ENCODE data around the gene CADM1. TPM values are rescaled to one million over a fixed set of nuclear protein-coding genes. Genes with fewer than 3 reads are reported as not detected.

Gene CADM1
- total and polyA plus RNA-seq, 2 donors (not counting 3 experiments of a cell fraction or from before 2014, with no cell fraction given) = 0.52 to 2.6 TPM

- no peak for FAIRE-seq
- ChIA-PET CTCF (no interaction called here), POLR2A (no interaction called here)
- DNase-seq (ENCODE audit: low read depth, low spot score) = no peak
- no peaks in the 10 kb centered on the region for H3K9me1 ChIP-seq (replicated peaks; ENCODE audit: control insufficient read depth, extremely low read depth, insufficient read depth, low read length)
- intact Hi-C loops (cut with micrococcal nuclease) (no loop called here), dilution Hi-C loops (cut with MboI; ENCODE audit: extremely low pct_ligation_motif_present, low sequenced_read_pairs) (no loop called here)
- H2AFZ ChIP-seq (ENCODE audit: low read depth, low read length) = no peak overlapping the region
- H3K9me3 ChIP-seq (replicated peaks; ENCODE audit: control insufficient read depth, insufficient read depth, low read length) = no peaks in the 10 kb centered on the region
- TF ChIP-seq CTCF (IDR thresholded peaks at IDR 0.05; ENCODE audit: extremely low read depth in 1 of 2, insufficient read depth in 1 of 2, low read depth in 1 of 2, low read length in 2 of 2) (no peak), MAX (IDR thresholded peaks at IDR 0.05; ENCODE audit: insufficient read depth, insufficient read length) (no peak), POLR2A (IDR thresholded peaks at IDR 0.05; ENCODE audit: low read depth, low read length) (no peak), EZH2 (IDR thresholded peaks at IDR 0.05; ENCODE audit: borderline replicate concordance, low read depth, low read length, severe bottlenecking) (no peak), JUN (IDR thresholded peaks at IDR 0.05; ENCODE audit: borderline replicate concordance, insufficient read depth, insufficient read length, low read depth) (no peak), GATA2 (IDR thresholded peaks at IDR 0.05; ENCODE audit: insufficient read depth, insufficient read length, low read depth, low read length) (no peak), MYC (IDR thresholded peaks at IDR 0.05; ENCODE audit: low read depth, low read length) (no peak), POLR2AphosphoS5 (IDR thresholded peaks at IDR 0.05; ENCODE audit: insufficient read depth, low read depth, low read length) (no peak), FOS (IDR thresholded peaks at IDR 0.05; ENCODE audit: borderline replicate concordance, insufficient read depth, low read length) (no peak)
- no peaks in the 10 kb centered on the region for H3K4me1 ChIP-seq (ENCODE audit: control insufficient read depth, extremely low read depth, insufficient read depth, low read length)
- H3K36me3 ChIP-seq (ENCODE audit: control insufficient read depth in 2 of 2, extremely low read depth in 1 of 2, insufficient read depth in 2 of 2, low read length in 2 of 2) = no peaks in the 10 kb centered on the region
- no peak overlapping the region for H3K9ac ChIP-seq (replicated peaks; ENCODE audit: extremely low read depth, insufficient read depth, low read length)
- BruUV-seq (replicated peaks) = no TSS peak
- H3K4me3 ChIP-seq (replicated peaks in 1 of 3; ENCODE audit: insufficient read depth in 1 of 3, low read depth in 1 of 3, low read length in 3 of 3) = no peak overlapping the region
- no peak overlapping the region for H3K27ac ChIP-seq (ENCODE audit: insufficient read depth, low read depth, low read length)
- no peaks in the 10 kb centered on the region for H3K79me2 ChIP-seq (ENCODE audit: control insufficient read depth, insufficient read depth, low read length)
- H4K20me1 ChIP-seq (replicated peaks; ENCODE audit: control insufficient read depth, extremely low read depth, insufficient read depth, low read length) = no peaks in the 10 kb centered on the region
- H3K4me2 ChIP-seq (ENCODE audit: insufficient read depth, low read length) = no peak overlapping the region
- no peaks in the 10 kb centered on the region for H3K27me3 ChIP-seq (ENCODE audit: control insufficient read depth in 2 of 2, insufficient read depth in 2 of 2, low read length in 2 of 2)
Observed at GRCh38 chr11:115124786-115125185, 379.4 kb downstream of the CADM1 start.
